Right lobe of liver (tissue), 6 donors: ENCODE measurements around the gene CC2D2A. TPM values are rescaled to one million over a fixed set of nuclear protein-coding genes. Genes with fewer than 3 reads are reported as not detected.

Experiments used
- ATAC-seq, 4 donors: fragments of 200-7000 bp; cut with Tn5 transposase; one replicate each; pipeline ENCODE4 v1.9.1; 2020; ENCODE audit warnings: mild to moderate bottlenecking in 4 of 4, moderate library complexity in 4 of 4
- DNase-seq, 3 donors: peaks; one replicate each; pipeline ENCODE4 v3.0.0-alpha.2; 2020
- H3K27ac ChIP-seq, 3 donors: fragments of 200-600 bp; one replicate each; pipeline ENCODE4 v1.8.0; 2022
- H3K27me3 ChIP-seq, 2 donors: fragments of 200-600 bp; one replicate each; pipeline ENCODE4 v1.8.0; 2022
- H3K36me3 ChIP-seq, 4 donors: fragments of 200-600 bp; sonication (generic) in 1 of 4; one replicate each; pipeline versions ENCODE4 v1.5.1 to v1.8.0; 2017 to 2022; ENCODE audit warnings: control low read depth in 1 of 4
- H3K4me1 ChIP-seq, 4 donors: fragments of 200-600 bp; sonication (generic) in 1 of 4; one replicate each; pipeline versions ENCODE4 v1.5.1 to v1.8.0; 2017 to 2022; ENCODE audit warnings: control low read depth in 1 of 4
- H3K4me3 ChIP-seq, 3 donors: fragments of 200-600 bp; one replicate each; pipeline ENCODE4 v1.8.0; 2022
- H3K9me3 ChIP-seq, 4 donors: fragments of 200-600 bp; sonication (generic) in 1 of 4; one replicate each; pipeline versions ENCODE4 v1.5.1 to v1.8.0; 2017 to 2022; ENCODE audit warnings: control low read depth in 1 of 4
- CTCF ChIP-seq, 4 donors: fragments of 200-600 bp in 3 of 4; fragments of 450-650 bp in 1 of 4; IDR thresholded peaks; one replicate each; pipeline versions ENCODE4 v1.5.1 to v1.8.0; 2016 to 2022; ENCODE audit warnings: antibody characterized with exemption in 4 of 4, mild to moderate bottlenecking in 2 of 4
- POLR2A ChIP-seq: fragments of 450-650 bp; IDR thresholded peaks from one replicate; pipeline ENCODE4 v1.6.1; 2017; ENCODE audit warnings: antibody characterized with exemption, mild to moderate bottlenecking
- WGBS: methylation state at CpG from one replicate; pipeline ENCODE4 v1.1.6; 2018; ENCODE audit warnings: low coverage, low lambda C conversion rate; ENCODE audit not compliant: insufficient coverage; ENCODE audit errors: missing lambda C conversion rate; 5-methylcytosine and 5-hydroxymethylcytosine counted together
- intact Hi-C, 2 donors: fragments of 100-400 bp; cut with DNase I; formaldehyde crosslinking; loops; one replicate each; pipeline versions ENCODE4 v1.11.2 to v1.14.1; 2022
- total RNA-seq, 6 experiments: library from RNA; depleted of rRNA in 2 of 6; stranded (reverse); fragments of >200 nt in 2 of 6; fragmentation: NEBNext Ultra II Directional in 3 of 6; extraction: Animal tissue kit (Norgen Biotek cat#: 25700) in 3 of 6; gene quantifications; one replicate each; pipeline versions ENCODE4 v1.1.0 to v1.2.4, GENCODE V29; 2016 to 2023
- donor health status: DM: no; HTN: yes; CAD: no.
- donor health status: DM: no; HTN: no; CAD: no.
- donor health status: DM: no; HTN: no; CAD: no.
- donor health status: DM: no; HTN: yes; CAD: no.
- donor health status: DM: no; HTN: yes; CAD: no.

CC2D2A gene
- total RNA-seq, 6 experiments from 2014 or later, result 1.7 to 6.5 (median 3.2) TPM

GRCh38 chr4:15488136-15488535, 18.5 kb downstream of the CC2D2A start:
- no peak for TF ChIP-seq CTCF (IDR thresholded peaks at IDR 0.05)
- no peak for TF ChIP-seq POLR2A
- Histone ChIP-seq H3K27me3 (no peaks in the 10 kb centered on the region), H3K9me3 (no peaks in the 10 kb centered on the region), H3K27ac (no peak overlapping the region), H3K4me3 (no peak overlapping the region), H3K4me1 (no peaks in the 10 kb centered on the region), H3K36me3 (no peaks in the 10 kb centered on the region)
- intact Hi-C loops, result no loop called here
- DNase-seq (no peak), ATAC-seq (no peak)

- 83% methylated on average over 2 of the region's 6 CpGs for WGBS
Measured at GRCh38 chr4:15488658-15489470, 19.2 kb downstream of the CC2D2A start.

GRCh38 chr4:15489551-15489950, 19.9 kb downstream of the CC2D2A start:
- Histone ChIP-seq H3K27ac (no peak overlapping the region), H3K9me3 (no peaks in the 10 kb centered on the region), H3K4me1 (no peaks in the 10 kb centered on the region), H3K36me3 (no peaks in the 10 kb centered on the region), H3K4me3 (no peak overlapping the region), H3K27me3 (no peaks in the 10 kb centered on the region)
- intact Hi-C loops, result no loop called here
- TF ChIP-seq POLR2A, result no peak
- no peak for TF ChIP-seq CTCF (IDR thresholded peaks at IDR 0.05)
- WGBS, result 95% methylated on average over 2 of the region's 2 CpGs
- DNase-seq (no peak), ATAC-seq (no peak)

More at GRCh38 chr4:15488658-15489470, 19.2 kb downstream of the CC2D2A start:
- Histone ChIP-seq H3K27me3 (no peaks in the 10 kb centered on the region), H3K4me3 (no peak overlapping the region), H3K36me3 (no peaks in the 10 kb centered on the region), H3K9me3 (no peaks in the 10 kb centered on the region), H3K4me1 (no peaks in the 10 kb centered on the region), H3K27ac (no peak overlapping the region)
- ATAC-seq (no peak), DNase-seq (no peak)
- intact Hi-C loops, result no loop called here
- TF ChIP-seq CTCF (IDR thresholded peaks at IDR 0.05) (no peak), POLR2A (no peak)

- TF ChIP-seq CTCF (IDR thresholded peaks at IDR 0.05) (no peak), POLR2A (no peak)
- intact Hi-C loops, result no loop called here
- no peak overlapping the region for H3K27ac ChIP-seq
- H3K36me3 ChIP-seq, result no peaks in the 10 kb centered on the region
- no peaks in the 10 kb centered on the region for H3K4me1 ChIP-seq
- no peak for ATAC-seq
- H3K4me3 ChIP-seq, result no peak overlapping the region
- no peak for DNase-seq
- H3K27me3 ChIP-seq, result no peaks in the 10 kb centered on the region
- no peaks in the 10 kb centered on the region for H3K9me3 ChIP-seq
Measured at GRCh38 chr4:15493411-15493810, 23.7 kb downstream of the CC2D2A start.
